DND-41 (cell line): Measurements from ENCODE around the gene C21orf91.

Experiments used
- ATAC-seq: fragments of 200-7000 bp; cut with Tn5 transposase; 3 replicates; pipeline ENCODE4 v1.9.1; 2021; ENCODE audit warnings: low read depth; ENCODE audit not compliant: insufficient read depth
- DNase-seq: peaks from one replicate; pipeline ENCODE4 v3.0.0-alpha.2; 2020
- H2AFZ ChIP-seq: 2 replicates; pipeline ENCODE4 v1.6.0; 2012; ENCODE audit warnings: low read depth, low read length
- H3K27ac ChIP-seq: 2 replicates; pipeline ENCODE4 v1.5.1; 2012; ENCODE audit warnings: low read length, inconsistent platforms
- H3K27me3 ChIP-seq: fragments of 200-600 bp; sonication (generic); 2 replicates; pipeline ENCODE4 v1.6.0; 2012; ENCODE audit warnings: low read length, mild to moderate bottlenecking, inconsistent platforms; ENCODE audit not compliant: insufficient read depth, poor library complexity
- H3K36me3 ChIP-seq: 2 replicates; pipeline ENCODE4 v1.5.1; 2012; ENCODE audit warnings: low read length, inconsistent platforms; ENCODE audit not compliant: insufficient read depth
- H3K4me1 ChIP-seq: 2 replicates; pipeline ENCODE4 v1.5.1; 2012; ENCODE audit warnings: mild to moderate bottlenecking, low read length; ENCODE audit not compliant: insufficient read depth
- H3K4me2 ChIP-seq: 2 replicates; pipeline ENCODE4 v1.6.0; 2012; ENCODE audit warnings: mild to moderate bottlenecking, moderate library complexity, low read length, inconsistent platforms; ENCODE audit not compliant: insufficient read depth
- H3K4me3 ChIP-seq, 2 experiments: fragments of 200-600 bp in 1 of 2; shearing (Covaris generic) in 1 of 2; 2 replicates each; pipeline ENCODE4 v1.5.1; 2012 to 2016; ENCODE audit warnings: inconsistent platforms in 2 of 2, low read length in 2 of 2, mild to moderate bottlenecking in 2 of 2, low read depth in 1 of 2, moderate library complexity in 1 of 2
- H3K79me2 ChIP-seq: 2 replicates; pipeline ENCODE4 v1.6.0; 2012; ENCODE audit warnings: low read length, inconsistent platforms; ENCODE audit not compliant: insufficient read depth
- H3K9ac ChIP-seq: 2 replicates; pipeline ENCODE4 v1.6.0; 2012; ENCODE audit warnings: low read depth, mild to moderate bottlenecking, inconsistent platforms, low read length, moderate library complexity
- H3K9me3 ChIP-seq: 2 replicates; pipeline ENCODE4 v1.5.1; 2012; ENCODE audit warnings: low read length, moderate library complexity, mild to moderate bottlenecking, inconsistent platforms; ENCODE audit not compliant: insufficient read depth, severe bottlenecking
- H4K20me1 ChIP-seq: 2 replicates; pipeline ENCODE4 v1.6.0; 2012; ENCODE audit warnings: low read length; ENCODE audit not compliant: insufficient read depth
- EZH2 ChIP-seq: IDR thresholded peaks from 3 replicates; pipeline ENCODE4 v1.6.1; 2012; ENCODE audit warnings: borderline replicate concordance, low read depth, mild to moderate bottlenecking, moderate library complexity, low read length, inconsistent platforms; ENCODE audit not compliant: severe bottlenecking
- TF ChIP-seq, protein P1 (sequence below): IDR thresholded peaks from 2 replicates; pipeline ENCODE4 v1.5.1; 2012; ENCODE audit warnings: borderline replicate concordance, low read length, moderate library complexity, mild to moderate bottlenecking; ENCODE audit not compliant: poor library complexity, severe bottlenecking; ENCODE audit errors: extremely low read depth

C21orf91 gene

DNA sequence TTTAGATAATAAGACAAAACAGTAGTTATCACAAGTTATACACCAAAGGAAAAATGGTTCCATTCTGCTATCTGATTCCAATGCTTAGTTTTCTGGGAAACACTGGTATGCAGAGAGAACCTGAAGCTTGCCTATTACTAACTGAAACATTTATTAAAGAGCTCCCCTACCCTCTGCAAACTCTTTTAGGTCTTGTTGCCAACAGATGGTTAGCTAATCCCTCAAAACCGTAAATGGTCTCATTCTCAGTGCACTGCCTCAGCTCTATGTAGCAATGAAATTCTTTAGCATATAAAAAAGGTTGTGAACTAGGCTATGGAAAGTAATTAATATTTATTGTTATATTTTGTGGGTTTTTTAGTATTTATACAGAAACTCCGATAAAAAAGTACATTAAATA lies 20.4 kb downstream of the C21orf91 start:
- TF ChIP-seq, protein P1, sequence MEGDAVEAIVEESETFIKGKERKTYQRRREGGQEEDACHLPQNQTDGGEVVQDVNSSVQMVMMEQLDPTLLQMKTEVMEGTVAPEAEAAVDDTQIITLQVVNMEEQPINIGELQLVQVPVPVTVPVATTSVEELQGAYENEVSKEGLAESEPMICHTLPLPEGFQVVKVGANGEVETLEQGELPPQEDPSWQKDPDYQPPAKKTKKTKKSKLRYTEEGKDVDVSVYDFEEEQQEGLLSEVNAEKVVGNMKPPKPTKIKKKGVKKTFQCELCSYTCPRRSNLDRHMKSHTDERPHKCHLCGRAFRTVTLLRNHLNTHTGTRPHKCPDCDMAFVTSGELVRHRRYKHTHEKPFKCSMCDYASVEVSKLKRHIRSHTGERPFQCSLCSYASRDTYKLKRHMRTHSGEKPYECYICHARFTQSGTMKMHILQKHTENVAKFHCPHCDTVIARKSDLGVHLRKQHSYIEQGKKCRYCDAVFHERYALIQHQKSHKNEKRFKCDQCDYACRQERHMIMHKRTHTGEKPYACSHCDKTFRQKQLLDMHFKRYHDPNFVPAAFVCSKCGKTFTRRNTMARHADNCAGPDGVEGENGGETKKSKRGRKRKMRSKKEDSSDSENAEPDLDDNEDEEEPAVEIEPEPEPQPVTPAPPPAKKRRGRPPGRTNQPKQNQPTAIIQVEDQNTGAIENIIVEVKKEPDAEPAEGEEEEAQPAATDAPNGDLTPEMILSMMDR: no peak
- no peak for TF ChIP-seq EZH2
- Histone ChIP-seq H3K27ac (no peak overlapping the region), H3K9ac (no peak overlapping the region), H3K4me2 (no peak overlapping the region), H3K79me2 (no peaks in the 10 kb centered on the region), H3K27me3 (no peaks in the 10 kb centered on the region), H2AFZ (no peak overlapping the region), H4K20me1 (peaks cover 3% of the 10 kb centered on the region; the same call in 1 of the 2 replicates), H3K4me1 (no peaks in the 10 kb centered on the region), H3K4me3 (no peak overlapping the region), H3K9me3 (no peaks in the 10 kb centered on the region), H3K36me3 (peaks cover 32% of the 10 kb centered on the region; the same call in 1 of the 2 replicates)
- ATAC-seq: no peak
- no peak for DNase-seq

GRCh38 chr21:17797967-17798366 lies 21.2 kb downstream of the C21orf91 start:
- H3K4me1 ChIP-seq: no peaks in the 10 kb centered on the region
- no peak for TF ChIP-seq EZH2
- TF ChIP-seq, protein P1: no peak
- no peak overlapping the region for H3K27ac ChIP-seq
- H2AFZ ChIP-seq: no peak overlapping the region
- H4K20me1 ChIP-seq: no peaks in the 10 kb centered on the region
- no peaks in the 10 kb centered on the region for H3K9me3 ChIP-seq
- ATAC-seq: no peak
- no peak overlapping the region for H3K4me3 ChIP-seq
- no peak overlapping the region for H3K9ac ChIP-seq
- H3K79me2 ChIP-seq: no peaks in the 10 kb centered on the region
- no peak overlapping the region for H3K4me2 ChIP-seq
- H3K27me3 ChIP-seq: no peaks in the 10 kb centered on the region
- no peak for DNase-seq
- peaks cover 40% of the 10 kb centered on the region for H3K36me3 ChIP-seq

- TF ChIP-seq, protein P1: no peak
- TF ChIP-seq EZH2: no peak
- no peak for DNase-seq
- no peaks in the 10 kb centered on the region for H3K79me2 ChIP-seq
- H3K4me2 ChIP-seq: no peak overlapping the region
- no peak overlapping the region for H3K27ac ChIP-seq
- ATAC-seq: no peak
- H3K9ac ChIP-seq: no peak overlapping the region
- H3K36me3 ChIP-seq: peaks cover 42% of the 10 kb centered on the region
- H4K20me1 ChIP-seq: no peaks in the 10 kb centered on the region
- H2AFZ ChIP-seq: no peak overlapping the region
- H3K27me3 ChIP-seq: no peaks in the 10 kb centered on the region
- H3K9me3 ChIP-seq: no peaks in the 10 kb centered on the region
- H3K4me1 ChIP-seq: no peaks in the 10 kb centered on the region
- no peak overlapping the region for H3K4me3 ChIP-seq
Observed at GRCh38 chr21:17796503-17796902, 22.7 kb downstream of the C21orf91 start.

- Histone ChIP-seq H3K79me2 (no peaks in the 10 kb centered on the region), H3K4me2 (no peak overlapping the region)
- TF ChIP-seq EZH2: no peak
- TF ChIP-seq, protein P1: no peak
Observed at GRCh38 chr21:17796037-17796403, 23.1 kb downstream of the C21orf91 start.

More at GRCh38 chr21:17796037-17796403, 23.1 kb downstream of the C21orf91 start:
- Histone ChIP-seq H3K4me3 (no peak overlapping the region), H3K27me3 (no peaks in the 10 kb centered on the region), H2AFZ (no peak overlapping the region), H3K36me3 (peaks cover 46% of the 10 kb centered on the region), H3K9ac (no peak overlapping the region), H3K4me1 (no peaks in the 10 kb centered on the region), H3K27ac (no peak overlapping the region), H4K20me1 (no peaks in the 10 kb centered on the region), H3K9me3 (no peaks in the 10 kb centered on the region)
- ATAC-seq (no peak), DNase-seq (no peak)
